K562 (cell line): ENCODE data around the gene LDB1. TPM values are rescaled to one million over a fixed set of nuclear protein-coding genes. Genes with fewer than 3 reads are reported as not detected.

Experiments used
- ATF1 ChIP-seq, 2 experiments: fragments of 450-650 bp in 1 of 2; IDR thresholded peaks; 2 replicates each; pipeline ENCODE4 v1.6.1; 2016; ENCODE audit warnings: missing compliant biosample characterization in 1 of 2, missing genetic modification characterization in 1 of 2
- ATF7 ChIP-seq: fragments of 450-650 bp; IDR thresholded peaks from 2 replicates; pipeline ENCODE4 v1.7.1; 2014; ENCODE audit warnings: mild to moderate bottlenecking, moderate library complexity
- CREB1 ChIP-seq, 2 experiments: sonication (generic) in 1 of 2; formaldehyde crosslinking in 1 of 2; IDR thresholded peaks; 2 replicates each; pipeline versions ENCODE4 v1.6.1 to v1.8.0; 2012 to 2022; ENCODE audit warnings: inconsistent platforms in 1 of 2, mild to moderate bottlenecking in 1 of 2, missing genetic modification reagents in 1 of 2, moderate library complexity in 1 of 2
- E2F6 ChIP-seq, 2 experiments: IDR thresholded peaks; 2 replicates each; pipeline ENCODE4 v1.6.1; 2011; ENCODE audit warnings: borderline replicate concordance in 1 of 2, control low read depth in 1 of 2, low read depth in 1 of 2, low read length in 1 of 2, mild to moderate bottlenecking in 1 of 2, mixed read lengths in 1 of 2, moderate library complexity in 1 of 2; ENCODE audit not compliant: insufficient read depth in 1 of 2, insufficient read length in 1 of 2, poor library complexity in 1 of 2, severe bottlenecking in 1 of 2; ENCODE audit errors: extremely low read depth in 1 of 2
- EP400 ChIP-seq: fragments of 450-650 bp; IDR thresholded peaks from 2 replicates; pipeline ENCODE4 v1.6.1; 2017; ENCODE audit warnings: antibody characterized with exemption, mild to moderate bottlenecking, moderate library complexity
- ESRRA ChIP-seq: fragments of 450-650 bp; IDR thresholded peaks from 2 replicates; pipeline ENCODE4 v1.6.1; 2014; ENCODE audit warnings: low read depth, mild to moderate bottlenecking, moderate library complexity, borderline replicate concordance
- HCFC1 ChIP-seq: IDR thresholded peaks from 2 replicates; pipeline ENCODE4 v1.6.1; 2012; ENCODE audit warnings: low read depth, low read length, improper control_type of control experiment
- HDAC1 ChIP-seq, 2 experiments: fragments of 450-650 bp; IDR thresholded peaks; 2 replicates each; pipeline ENCODE4 v1.6.1; 2016 to 2017; ENCODE audit warnings: inconsistent platforms in 1 of 2, mild to moderate bottlenecking in 1 of 2, moderate library complexity in 1 of 2
- HMGN3 ChIP-seq: IDR thresholded peaks from 2 replicates; pipeline ENCODE4 v1.6.1; 2011; ENCODE audit warnings: borderline replicate concordance, low read depth, mild to moderate bottlenecking, mixed read lengths, low read length; ENCODE audit not compliant: insufficient read length; ENCODE audit errors: extremely low read depth
- IFI16 ChIP-seq: fragments of 250-450 bp; sonication (Bioruptor Pico); IDR thresholded peaks from 2 replicates; pipeline ENCODE4 v2.1.2; 2022; ENCODE audit warnings: mild to moderate bottlenecking, inconsistent platforms
- KAT7 ChIP-seq: sonication (generic); formaldehyde crosslinking; IDR thresholded peaks from 2 replicates; pipeline ENCODE4 v1.8.0; 2022; ENCODE audit warnings: missing genetic modification reagents, mild to moderate bottlenecking, borderline replicate concordance
- LCOR ChIP-seq: sonication (generic); formaldehyde crosslinking; IDR thresholded peaks from 2 replicates; pipeline ENCODE4 v1.8.0; 2022; ENCODE audit warnings: mild to moderate bottlenecking, missing genetic modification reagents
- MAZ ChIP-seq, 2 experiments: fragments of 450-650 bp in 1 of 2; sonication (generic) in 1 of 2; formaldehyde crosslinking; IDR thresholded peaks in 1 of 2; conservative IDR thresholded peaks in 1 of 2; 2 replicates each; pipeline versions ENCODE4 v1.4.0 to v1.5.0; 2020; ENCODE audit warnings: mild to moderate bottlenecking in 1 of 2, missing genetic modification reagents in 1 of 2
- NEUROD1 ChIP-seq: fragments of 150-350 bp; IDR thresholded peaks from 2 replicates; pipeline ENCODE4 v1.6.1; 2014; ENCODE audit warnings: borderline replicate concordance, low read length, low read depth; ENCODE audit not compliant: partially characterized antibody
- NR2C2 ChIP-seq, 2 experiments: fragments of 200-800 bp in 1 of 2; sonication (Bioruptor generic) in 1 of 2; sonication (generic) in 1 of 2; formaldehyde crosslinking in 1 of 2; IDR thresholded peaks; 2 replicates each; pipeline versions ENCODE4 v1.6.1 to v1.8.0; 2016 to 2022; ENCODE audit warnings: mild to moderate bottlenecking in 1 of 2, missing compliant biosample characterization in 1 of 2, missing genetic modification characterization in 1 of 2, missing genetic modification reagents in 1 of 2
- NRF1 ChIP-seq, 2 experiments: fragments of 450-650 bp; IDR thresholded peaks in 1 of 2; conservative IDR thresholded peaks in 1 of 2; 2 replicates each; pipeline ENCODE4 v1.6.1; 2014; ENCODE audit warnings: mild to moderate bottlenecking in 2 of 2
- RBFOX2 ChIP-seq: fragments of 200-400 bp; formaldehyde crosslinking; IDR thresholded peaks from 2 replicates; pipeline ENCODE4 v1.6.1; 2017; ENCODE audit warnings: low read depth, mild to moderate bottlenecking, low read length, moderate library complexity
- ZFX ChIP-seq: sonication (generic); formaldehyde crosslinking; IDR thresholded peaks from 2 replicates; pipeline ENCODE4 v1.8.0; 2022; ENCODE audit warnings: mild to moderate bottlenecking, missing genetic modification reagents, moderate library complexity
- ZNF263 ChIP-seq: sonication (generic); formaldehyde crosslinking; IDR thresholded peaks from 2 replicates; pipeline ENCODE4 v1.8.0; 2022; ENCODE audit warnings: mild to moderate bottlenecking, missing genetic modification reagents, borderline replicate concordance
- ZNF395 ChIP-seq: fragments of 200-800 bp; sonication (Bioruptor generic); IDR thresholded peaks from 2 replicates; pipeline ENCODE4 v1.6.1; 2017; ENCODE audit warnings: missing genetic modification characterization, missing compliant biosample characterization
- polyA plus RNA-seq, 8 experiments: library from polyadenylated mRNA; depleted of rRNA in 4 of 8; stranded (reverse) in 5 of 8; unstranded in 3 of 8; fragments of >200 nt; fragmentation: Nextera tagmentation in 2 of 8; fragmentation: Illumina TruSeq in 1 of 8; extraction: Ambion mirVana in 2 of 8; extraction: Trizol in 1 of 8; gene quantifications; 2 replicates each; pipeline versions ENCODE4 v1.2.1 to v1.2.3, GENCODE V29; 2011 to 2014; ENCODE audit warnings: inconsistent platforms in 1 of 8, missing spikeins in 1 of 8
- total RNA-seq, 7 experiments: library from RNA; depleted of rRNA in 6 of 7; stranded (reverse); fragments of >200 nt in 6 of 7; fragmentation: Illumina TruSeq in 2 of 7; extraction: Trizol in 2 of 7; gene quantifications; 2 replicates each; pipeline versions ENCODE4 v1.2.1 to v1.2.3, GENCODE V29; 2011 to 2021; ENCODE audit warnings: low replicate concordance in 1 of 7
- TF ChIP-seq, protein P1 (sequence below): fragments of 450-650 bp; formaldehyde crosslinking; IDR thresholded peaks from 2 replicates; pipeline ENCODE4 v1.4.0; 2020; ENCODE audit warnings: mild to moderate bottlenecking, moderate library complexity

The LDB1 gene
- total and polyA plus RNA-seq, 9 of the 15 experiments (the other 6 are each of a cell fraction or from before 2014, with no cell fraction given): 1.9 to 137 (median 105) TPM

DNA sequence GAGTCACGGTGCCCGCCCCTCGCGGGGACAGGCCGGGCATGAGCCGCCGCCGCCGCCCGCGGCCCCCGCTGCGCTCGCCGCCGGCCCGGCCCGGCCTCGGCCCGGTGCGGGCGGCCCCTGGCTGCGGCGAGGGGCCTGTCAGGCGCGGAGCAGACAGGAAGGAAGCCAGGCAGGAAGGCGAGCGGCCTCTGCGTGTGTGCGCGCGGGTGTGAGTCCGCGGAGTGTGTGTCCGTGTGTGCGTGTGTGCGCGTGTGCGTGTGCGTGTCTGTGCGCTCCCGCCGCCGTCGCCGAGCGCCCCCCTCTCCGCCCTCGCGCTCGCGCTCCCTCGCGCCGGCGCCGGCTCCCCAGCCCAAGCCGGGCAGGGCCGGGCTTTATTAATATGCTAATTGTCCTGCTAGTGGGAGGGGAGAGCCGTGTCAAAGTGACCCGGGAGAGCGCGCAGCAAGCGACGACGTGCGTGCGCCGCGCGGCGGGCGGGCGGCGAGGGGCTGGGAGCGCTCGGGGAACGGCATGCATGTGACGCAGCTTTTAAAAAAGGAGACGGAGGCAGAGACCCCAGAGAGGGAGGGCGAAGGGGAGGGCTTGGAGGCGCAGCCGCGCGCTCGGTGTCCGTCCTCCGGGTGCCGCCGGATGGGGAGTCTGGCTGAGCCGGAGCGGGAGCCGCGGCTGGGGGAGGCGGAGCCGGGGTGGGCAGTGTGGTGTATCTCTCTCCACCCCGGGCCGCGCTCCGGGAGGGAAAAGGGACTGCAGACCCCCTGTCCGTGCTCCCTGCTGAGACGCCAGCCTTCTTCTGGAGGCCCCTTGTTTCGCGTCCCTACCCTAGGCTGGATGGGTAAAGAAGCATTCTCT is at the start of gene LDB1 (continued):
- TF ChIP-seq E2F6 (IDR thresholded peaks at IDR 0.05; ENCODE audit: borderline replicate concordance in 1 of 2, extremely low read depth in 1 of 2, insufficient read depth in 1 of 2, insufficient read length in 1 of 2, low read depth in 1 of 2, low read length in 1 of 2, poor library complexity in 1 of 2, severe bottlenecking in 1 of 2) (peak in 1 of 2 experiments; percentile 57), IFI16 (no peak), ZNF263 (CRISPR knock-in tag) (0 out of 2 replicates have a peak, but pooled peaks have one; percentile 43), ZNF395 (CRISPR knock-in tag) (peak; percentile 66; the same call in 1 of the 2 replicates), RBFOX2 (peak; percentile 88), NR2C2 (CRISPR knock-in tag; IDR thresholded peaks at IDR 0.05) (no peak), NR2C2 (tag; IDR thresholded peaks at IDR 0.05) (peak; percentile 53), NEUROD1 (peak; percentile 37), EP400 (peak; percentile 51; the same call in 1 of the 2 replicates), HMGN3 (peak; percentile 77), HDAC1 (IDR thresholded peaks at IDR 0.05) (peak in 1 of 2 experiments; percentile 63; a peak in 1 of 4 replicates), ZFX (CRISPR knock-in tag) (peak; percentile 79), HCFC1 (no peak), CREB1 (IDR thresholded peaks at IDR 0.05) (peak; percentile 79), CREB1 (CRISPR knock-in tag; IDR thresholded peaks at IDR 0.05) (peak; percentile 69), KAT7 (CRISPR knock-in tag) (peak; percentile 87), MAZ (CRISPR knock-in tag; conservative IDR thresholded peaks at IDR 0.05 in 1 of 2, IDR thresholded peaks at IDR 0.05 in 1 of 2) (peak; percentile 49 to 80; a peak in 2 of 4 replicates), NRF1 (conservative IDR thresholded peaks at IDR 0.05 in 1 of 2, IDR thresholded peaks at IDR 0.05 in 1 of 2) (peak; percentile 86 to 87), ATF1 (CRISPR knock-in tag; IDR thresholded peaks at IDR 0.05) (no peak), ATF1 (tag; IDR thresholded peaks at IDR 0.05) (peak; percentile 74), ESRRA (peak; percentile 56), ATF7 (peak; percentile 49; the same call in 1 of the 2 replicates), LCOR (CRISPR knock-in tag) (0 out of 2 replicates have a peak, but pooled peaks have one; percentile 29)
- TF ChIP-seq, protein P1, sequence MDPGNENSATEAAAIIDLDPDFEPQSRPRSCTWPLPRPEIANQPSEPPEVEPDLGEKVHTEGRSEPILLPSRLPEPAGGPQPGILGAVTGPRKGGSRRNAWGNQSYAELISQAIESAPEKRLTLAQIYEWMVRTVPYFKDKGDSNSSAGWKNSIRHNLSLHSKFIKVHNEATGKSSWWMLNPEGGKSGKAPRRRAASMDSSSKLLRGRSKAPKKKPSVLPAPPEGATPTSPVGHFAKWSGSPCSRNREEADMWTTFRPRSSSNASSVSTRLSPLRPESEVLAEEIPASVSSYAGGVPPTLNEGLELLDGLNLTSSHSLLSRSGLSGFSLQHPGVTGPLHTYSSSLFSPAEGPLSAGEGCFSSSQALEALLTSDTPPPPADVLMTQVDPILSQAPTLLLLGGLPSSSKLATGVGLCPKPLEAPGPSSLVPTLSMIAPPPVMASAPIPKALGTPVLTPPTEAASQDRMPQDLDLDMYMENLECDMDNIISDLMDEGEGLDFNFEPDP (CRISPR knock-in tag): no peak
